Measurements from ENCODE around the gene MAPK1IP1L. TPM values are rescaled to one million over a fixed set of nuclear protein-coding genes. Genes with fewer than 3 reads are reported as not detected.

The MAPK1IP1L gene
- total RNA-seq, 2 experiments from 2014 or later: 105 to 114 TPM

DNA sequence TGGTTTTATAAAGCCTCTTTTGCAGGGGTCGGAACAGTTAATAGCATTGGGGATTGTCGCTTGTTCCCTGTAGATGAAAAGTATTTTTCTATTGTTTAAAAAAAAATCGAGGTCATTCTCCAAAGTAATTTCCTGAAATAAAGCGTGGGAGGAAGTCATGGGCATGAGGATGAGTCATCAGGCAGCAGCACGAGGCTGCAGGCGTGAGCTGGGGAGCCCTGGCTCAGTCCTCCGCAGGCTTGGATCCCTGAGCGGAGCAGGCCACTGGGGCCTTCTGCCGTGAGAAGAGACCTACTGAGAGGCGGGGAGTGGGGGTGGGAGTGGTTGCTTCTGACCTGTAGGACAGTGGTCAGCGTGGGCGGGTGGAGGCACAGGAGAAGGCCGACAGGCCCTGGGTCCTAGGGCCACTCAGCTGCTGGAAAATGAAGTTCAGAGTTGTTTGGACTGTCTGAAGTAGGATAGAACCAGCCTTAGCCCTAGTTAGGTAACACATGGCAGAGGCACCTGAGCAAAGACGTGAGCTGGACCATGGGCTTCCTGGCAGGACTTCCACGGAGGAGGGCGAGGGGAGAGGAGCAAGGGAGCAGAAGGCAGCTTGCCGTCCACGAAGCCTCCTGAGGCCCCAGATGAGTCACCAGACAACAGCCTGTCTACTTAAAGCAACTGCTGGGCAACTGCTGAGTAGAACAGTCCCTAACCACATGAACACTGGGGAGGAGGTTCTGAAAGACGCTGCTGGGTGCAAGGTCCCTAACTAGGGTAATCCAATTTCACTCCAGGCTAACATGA is 56.5 kb downstream of the MAPK1IP1L start:
- POLR2A ChIA-PET: interaction anchor here (0.6 kb wide), 1 partner anchor 75 kb away, joined by 3 read pairs; no protein-coding TSS in a partner anchor

DNA sequence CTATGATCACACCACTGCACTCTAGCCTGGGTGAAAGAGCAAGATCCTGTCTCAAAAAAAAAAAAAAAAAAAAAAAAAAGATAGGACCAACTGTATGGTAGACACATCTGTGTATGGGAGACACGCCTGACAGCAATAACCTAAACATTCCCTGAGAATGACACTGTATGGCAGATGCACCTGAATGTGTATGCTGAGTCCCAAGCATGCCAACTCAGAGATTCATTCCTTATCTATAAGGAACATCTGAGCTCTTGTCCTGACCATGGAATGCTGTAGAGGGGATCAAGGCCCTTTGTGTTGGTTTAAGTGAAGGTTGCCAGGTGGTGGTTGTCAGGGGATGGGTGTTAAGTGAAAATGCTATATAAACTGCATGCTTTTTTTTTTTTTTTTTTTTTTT is 58.4 kb downstream of the MAPK1IP1L start:
- POLR2A ChIA-PET: interaction anchor here (0.7 kb wide), 1 partner anchor 12 kb away, joined by 6 read pairs; no protein-coding TSS in a partner anchor
- CTCF ChIA-PET: interaction anchor here (0.6 to 0.7 kb wide), 2 partner anchors 9 to 154 kb away, joined by 3 to 5 read pairs; no protein-coding TSS in a partner anchor

More for the DNA sequence above, 56.5 kb downstream of the MAPK1IP1L start:
- CTCF ChIA-PET: interaction anchor here (0.9 to 1.6 kb wide), 4 partner anchors 10 to 20 kb away, joined by 3 to 4 read pairs (median 4); no protein-coding TSS in a partner anchor

DNA sequence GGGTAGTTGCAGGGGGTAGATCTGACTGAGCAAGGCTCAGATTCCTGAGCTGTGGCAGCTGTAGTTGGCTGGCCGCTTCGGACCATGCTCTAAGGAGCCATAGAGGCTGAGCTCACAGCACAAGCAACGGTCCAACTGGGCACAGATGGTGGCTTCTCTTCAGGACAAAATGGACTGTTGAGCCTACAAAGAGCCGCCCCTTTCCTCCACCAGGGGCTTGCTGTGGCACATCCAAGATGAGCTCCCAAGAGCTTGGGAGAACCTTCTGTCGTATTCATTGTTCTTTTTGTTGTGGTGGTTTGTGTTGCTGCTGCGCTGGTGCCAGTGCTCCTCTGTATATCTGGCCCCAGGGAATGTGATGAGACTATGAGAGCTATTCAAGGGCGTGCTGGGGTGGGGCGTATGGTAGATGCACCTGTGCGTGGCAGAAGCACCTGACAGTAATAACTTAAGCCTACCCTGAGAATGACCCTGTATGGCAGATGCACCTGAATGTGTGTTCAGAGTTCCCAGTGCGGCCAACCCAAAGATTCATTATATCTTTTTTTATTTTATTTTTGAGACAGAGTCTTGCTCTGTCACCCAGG is 59.8 kb downstream of the MAPK1IP1L start:
- ChIA-PET CTCF (interaction anchor here (0.6 kb wide), 1 partner anchor 27 kb away, joined by 3 read pairs; no protein-coding TSS in a partner anchor), POLR2A (no interaction called here)

DNA sequence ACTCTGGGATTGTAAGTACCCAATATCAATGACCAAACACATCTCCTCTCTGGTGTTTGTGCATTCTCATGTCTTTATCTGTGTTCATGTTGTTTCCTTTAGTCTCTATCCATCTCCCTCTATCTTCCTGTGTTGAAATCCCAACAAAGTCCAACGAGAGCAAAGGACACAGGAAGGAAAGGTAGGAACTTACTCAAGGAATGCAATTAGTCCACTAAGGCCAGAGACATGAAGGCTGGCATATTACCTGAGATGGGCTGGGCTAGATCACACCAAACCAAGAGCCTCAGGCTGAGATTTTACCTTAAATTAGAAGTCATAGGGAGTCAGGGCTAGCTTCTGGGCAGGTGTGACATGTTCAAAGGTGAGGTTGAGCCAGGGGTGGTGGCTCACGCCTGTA is 63.3 kb downstream of the MAPK1IP1L start:
- CTCF ChIA-PET: no interaction called here

DNA sequence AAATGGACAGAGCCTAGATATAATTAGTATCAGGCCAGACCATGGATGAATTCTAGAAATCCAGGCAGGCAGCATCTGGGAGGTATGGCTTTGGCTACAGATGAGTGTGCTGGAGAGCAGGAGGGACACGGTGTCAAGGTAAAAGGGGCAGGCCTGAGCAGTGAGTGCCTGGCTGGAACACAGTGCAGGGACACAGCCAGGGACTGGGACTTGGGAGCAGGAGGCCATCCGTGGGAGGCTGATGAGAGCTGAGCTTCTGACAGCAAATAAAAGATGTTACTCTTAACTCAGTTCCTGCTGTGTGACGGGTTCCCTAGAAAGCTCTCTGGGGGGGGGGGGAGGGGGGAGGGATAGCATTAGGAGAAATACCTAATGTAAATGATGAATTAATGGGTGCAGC is 64.0 kb downstream of the MAPK1IP1L start:
- CTCF ChIA-PET: no interaction called here
- POLR2A ChIA-PET: no interaction called here

More for the DNA sequence above, 63.3 kb downstream of the MAPK1IP1L start:
- POLR2A ChIA-PET: no interaction called here

DNA sequence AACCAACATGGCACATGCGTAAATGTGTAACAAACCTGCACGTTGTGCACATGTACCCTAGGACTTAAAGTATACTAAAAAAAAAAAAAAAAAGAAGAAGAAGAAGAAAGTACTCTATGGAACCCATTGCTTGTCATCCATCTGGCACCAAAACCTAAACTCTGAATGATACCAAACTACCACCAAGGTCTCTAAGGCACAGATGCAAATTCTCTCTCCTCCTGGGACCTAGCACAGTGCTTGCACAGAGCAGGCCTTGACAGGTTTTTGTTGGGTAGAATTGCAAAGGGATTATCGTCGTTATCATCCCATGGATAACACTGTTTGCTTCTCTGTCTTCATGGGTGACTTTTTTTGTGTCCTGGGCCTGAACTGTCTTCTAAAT is 64.4 kb downstream of the MAPK1IP1L start:
- ChIA-PET POLR2A (no interaction called here), CTCF (no interaction called here)

DNA sequence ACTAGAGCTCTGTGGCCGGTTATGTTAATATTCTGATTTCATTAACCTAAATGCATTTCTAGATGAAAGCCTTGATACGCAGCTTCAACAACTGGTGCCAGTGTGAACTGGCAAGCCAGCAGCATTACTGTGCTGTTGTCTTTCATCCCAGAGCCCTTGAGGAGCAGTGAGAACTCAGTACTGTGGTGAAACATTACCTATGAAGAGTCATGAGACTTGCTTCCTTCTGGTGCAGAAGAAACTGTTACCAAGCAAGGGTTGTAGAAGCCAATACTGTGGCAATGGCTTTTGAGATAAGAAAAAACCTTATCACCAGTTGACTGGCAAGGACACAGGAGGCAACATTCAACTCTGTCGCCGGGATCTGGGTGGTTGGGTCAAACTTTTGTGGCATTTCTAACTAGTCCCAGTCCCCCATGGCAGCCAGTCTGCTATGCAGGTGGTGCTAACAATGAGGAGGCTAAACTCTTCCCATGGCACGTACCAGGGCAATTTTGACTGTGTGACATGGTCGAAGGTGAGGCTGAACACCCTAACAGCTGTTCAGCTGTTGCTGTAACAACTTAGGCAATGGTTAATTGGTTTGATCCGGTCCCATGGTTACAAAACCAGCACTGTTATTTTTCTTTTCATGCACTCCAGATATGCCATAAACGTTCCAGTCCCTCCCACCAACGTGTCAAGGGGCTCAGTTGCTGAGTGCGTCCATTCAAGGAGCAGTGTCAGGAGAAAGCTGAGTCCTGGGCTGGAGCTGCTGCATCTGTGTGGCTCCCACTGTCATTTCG is 65.0 kb downstream of the MAPK1IP1L start:
- ChIA-PET CTCF (no interaction called here), POLR2A (no interaction called here)

DNA sequence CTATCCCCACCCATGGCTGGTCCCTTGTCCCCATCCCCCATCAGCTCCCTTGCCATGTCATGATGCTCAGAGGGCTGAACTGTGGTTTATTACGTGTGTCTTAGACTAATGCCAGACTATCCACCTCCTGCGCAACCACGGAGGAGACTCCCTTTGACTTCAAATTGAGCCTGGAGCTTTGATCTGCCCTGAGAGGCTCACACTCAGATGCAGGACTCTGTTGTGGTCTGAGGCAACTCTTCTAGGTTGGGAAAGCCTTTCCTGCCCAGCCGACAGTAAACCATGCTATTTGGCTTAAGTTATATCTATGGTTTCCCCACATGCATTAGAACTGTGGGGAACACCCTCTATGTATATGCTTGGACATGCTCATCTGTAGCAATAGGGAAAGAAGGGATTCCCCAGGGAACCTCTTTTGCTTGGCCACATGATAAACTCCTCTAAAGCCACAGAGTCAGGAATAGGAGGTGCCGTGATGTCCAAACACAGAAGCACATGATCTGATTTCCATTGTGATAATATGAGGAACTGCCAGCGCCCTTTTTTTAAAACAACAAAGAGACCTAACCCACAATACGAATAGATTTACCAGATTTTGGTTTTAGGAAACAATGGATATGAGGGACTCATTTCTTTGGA is 66.5 kb downstream of the MAPK1IP1L start:
- CTCF ChIA-PET: interaction anchor here (0.7 to 1.1 kb wide), 3 partner anchors 10 to 313 kb away, joined by 3 read pairs; no protein-coding TSS in a partner anchor
- POLR2A ChIA-PET: no interaction called here

DNA sequence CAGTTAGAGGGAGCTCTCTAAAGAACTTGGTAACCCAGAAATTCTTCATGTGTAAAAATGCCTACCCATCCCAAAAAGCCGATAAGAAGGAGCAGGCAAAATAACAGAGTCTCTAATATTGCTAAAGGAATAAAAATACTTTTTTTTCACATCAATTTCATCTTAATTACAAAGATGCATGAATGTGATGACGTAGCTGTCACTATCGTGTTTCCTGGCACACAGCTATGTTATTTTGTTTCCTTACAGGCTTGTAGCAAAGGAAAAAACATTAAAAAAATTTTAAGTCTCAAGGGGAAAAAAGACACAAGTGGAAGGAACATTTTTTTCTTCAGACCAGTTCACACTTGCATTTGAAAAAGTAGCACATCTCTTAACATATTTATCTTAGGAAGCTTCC is 67.3 kb downstream of the MAPK1IP1L start:
- ChIA-PET CTCF (interaction anchor here (0.6 to 1.1 kb wide), 4 partner anchors 9 to 312 kb away, joined by 3 to 4 read pairs (median 3); no protein-coding TSS in a partner anchor), POLR2A (no interaction called here)

Other genes with a start within 250 kb of the MAPK1IP1L start
- gene GCH1, start 148.8 kb upstream of the MAPK1IP1L start, total RNA-seq: 10 to 100 TPM; 29.7 to 32.5 TPM
- 10 to 100 TPM; 62.4 to 63.6 TPM for gene WDHD1, start 24.5 kb upstream of the MAPK1IP1L start, total RNA-seq
- 10 to 100 TPM; 36.9 to 39.0 TPM for gene SOCS4, start 24.4 kb upstream of the MAPK1IP1L start, total RNA-seq
- 10 to 100 TPM; 46.0 to 47.0 TPM for gene LGALS3, start 77.6 kb downstream of the MAPK1IP1L start, total RNA-seq
- 10 to 100 TPM; 46.2 to 46.6 TPM for gene DLGAP5, start 139.9 kb downstream of the MAPK1IP1L start, total RNA-seq
- gene FBXO34, start 219.8 kb downstream of the MAPK1IP1L start, total RNA-seq: 10 to 100 TPM; 15.9 to 17.3 TPM

All from activated CD8-positive, alpha-beta memory T cell treated with anti-CD3 and anti-CD28 coated beads for 36 hours (primary cell).